Muscle layer of colon (tissue), 2 donors: Measurements from ENCODE around the gene LRCH1.
"Not testable (repeated sequence)": the region's sequence is repeated elsewhere in the genome, so short reads cannot be mapped to it uniquely, and the experiment has no call there.

ENCODE experiments used
- H3K27ac ChIP-seq: one replicate; pipeline ENCODE4 v1.7.0; 2013; ENCODE audit warnings: low read depth, mild to moderate bottlenecking, low read length, moderate library complexity
- H3K27me3 ChIP-seq, 2 donors: one replicate each; pipeline ENCODE4 v1.7.0; 2013; ENCODE audit warnings: low read length in 2 of 2, mild to moderate bottlenecking in 2 of 2; ENCODE audit not compliant: insufficient read depth in 2 of 2, control insufficient read depth in 1 of 2
- H3K36me3 ChIP-seq: one replicate; pipeline ENCODE4 v1.7.0; 2013; ENCODE audit warnings: mild to moderate bottlenecking, low read length; ENCODE audit not compliant: insufficient read depth
- H3K4me1 ChIP-seq: one replicate; pipeline ENCODE4 v1.7.0; 2013; ENCODE audit warnings: mild to moderate bottlenecking, low read length; ENCODE audit not compliant: insufficient read depth
- H3K4me3 ChIP-seq, 2 donors: one replicate each; pipeline ENCODE4 v1.7.0; 2013; ENCODE audit warnings: low read length in 2 of 2, low read depth in 1 of 2, mild to moderate bottlenecking in 1 of 2, moderate library complexity in 1 of 2
- H3K9ac ChIP-seq: one replicate; pipeline ENCODE4 v1.7.0; 2013; ENCODE audit warnings: low read length
- H3K9me3 ChIP-seq: one replicate; pipeline ENCODE4 v1.7.0; 2013; ENCODE audit warnings: mild to moderate bottlenecking, low read length
- donor health status: abdominal sarcoma.
- donor health status: Adenocarcinoma of cecum.

Gene LRCH1, protein sequence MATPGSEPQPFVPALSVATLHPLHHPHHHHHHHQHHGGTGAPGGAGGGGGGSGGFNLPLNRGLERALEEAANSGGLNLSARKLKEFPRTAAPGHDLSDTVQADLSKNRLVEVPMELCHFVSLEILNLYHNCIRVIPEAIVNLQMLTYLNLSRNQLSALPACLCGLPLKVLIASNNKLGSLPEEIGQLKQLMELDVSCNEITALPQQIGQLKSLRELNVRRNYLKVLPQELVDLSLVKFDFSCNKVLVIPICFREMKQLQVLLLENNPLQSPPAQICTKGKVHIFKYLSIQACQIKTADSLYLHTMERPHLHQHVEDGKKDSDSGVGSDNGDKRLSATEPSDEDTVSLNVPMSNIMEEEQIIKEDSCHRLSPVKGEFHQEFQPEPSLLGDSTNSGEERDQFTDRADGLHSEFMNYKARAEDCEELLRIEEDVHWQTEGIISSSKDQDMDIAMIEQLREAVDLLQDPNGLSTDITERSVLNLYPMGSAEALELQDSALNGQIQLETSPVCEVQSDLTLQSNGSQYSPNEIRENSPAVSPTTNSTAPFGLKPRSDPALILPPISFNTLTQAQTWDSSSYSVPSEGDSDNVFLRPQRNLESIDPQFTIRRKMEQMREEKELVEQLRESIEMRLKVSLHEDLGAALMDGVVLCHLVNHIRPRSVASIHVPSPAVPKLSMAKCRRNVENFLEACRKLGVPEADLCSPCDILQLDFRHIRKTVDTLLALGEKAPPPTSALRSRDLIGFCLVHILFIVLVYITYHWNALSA

DNA sequence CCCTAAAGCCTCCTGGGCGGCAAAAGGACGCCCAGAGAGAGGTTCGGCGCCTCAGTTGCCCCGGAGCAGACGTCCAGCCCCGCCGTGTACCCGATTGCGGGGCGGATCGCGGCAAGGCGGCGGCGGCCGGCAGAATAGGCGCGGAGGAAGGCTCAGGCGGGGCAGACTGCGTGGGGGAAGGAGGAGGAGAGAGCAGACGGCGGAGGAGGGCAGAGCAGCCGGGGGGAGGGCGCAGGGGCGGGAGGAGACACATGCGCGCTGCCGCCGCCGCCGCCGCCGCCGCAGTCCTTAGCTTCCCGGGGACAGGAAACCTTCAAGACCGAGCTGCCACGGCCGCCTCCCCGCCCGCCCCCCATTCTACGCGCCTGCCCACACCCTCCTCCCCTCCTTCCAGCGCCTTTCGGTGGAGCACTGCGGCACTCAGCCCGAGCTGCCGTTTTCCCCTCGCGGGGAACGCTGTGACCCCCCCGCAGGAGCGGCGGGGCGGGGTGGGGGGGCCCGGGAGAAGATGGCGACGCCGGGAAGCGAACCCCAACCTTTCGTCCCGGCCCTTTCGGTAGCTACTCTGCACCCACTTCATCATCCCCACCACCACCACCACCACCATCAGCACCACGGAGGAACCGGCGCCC, at the start of gene LRCH1:
LRCH1 (plus strand) TSS at position 282 of the 632 bp plus-strand sequence; CDS start at position 509, 227 bp downstream.
- peak within 1 kb of the TSS; percentile 89 to 91 for H3K4me3 ChIP-seq
- H3K4me1 ChIP-seq: peaks cover 31% of the 10 kb centered on the region
- H3K27me3 ChIP-seq: no peaks in the 10 kb centered on the region
- no peaks in the 10 kb centered on the region for H3K9me3 ChIP-seq
- H3K27ac ChIP-seq: peak within 1 kb of the TSS; percentile 93
- peak within 1 kb of the TSS; percentile 56 for H3K9ac ChIP-seq
- H3K36me3 ChIP-seq: no peaks in the 10 kb centered on the region

DNA sequence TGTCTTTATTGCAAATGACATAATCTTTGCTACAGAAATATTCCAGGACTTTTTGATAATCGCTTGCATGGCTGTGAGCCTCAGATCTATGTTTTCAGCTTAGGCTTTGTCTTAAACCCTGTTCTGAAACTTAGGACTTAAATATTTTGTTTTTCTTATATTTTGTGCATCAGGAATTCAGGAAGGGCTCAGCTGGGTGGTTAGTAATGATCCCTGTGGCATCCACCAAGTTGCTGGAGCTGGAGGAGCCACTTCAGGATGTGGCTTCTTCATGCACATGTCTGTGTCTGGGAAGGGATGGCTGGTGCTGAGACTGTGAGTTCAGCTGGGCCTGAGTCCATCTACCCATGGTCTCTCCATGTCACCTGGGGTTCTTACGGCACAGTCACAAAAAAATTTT, 48.9 kb upstream of the LRCH1 start:
- Histone ChIP-seq H3K4me1 (no peaks in the 10 kb centered on the region), H3K27me3 (no peaks in the 10 kb centered on the region), H3K9me3 (no peaks in the 10 kb centered on the region), H3K36me3 (no peaks in the 10 kb centered on the region), H3K27ac (no peak overlapping the region), H3K9ac (no peak overlapping the region), H3K4me3 (no peak overlapping the region)

DNA sequence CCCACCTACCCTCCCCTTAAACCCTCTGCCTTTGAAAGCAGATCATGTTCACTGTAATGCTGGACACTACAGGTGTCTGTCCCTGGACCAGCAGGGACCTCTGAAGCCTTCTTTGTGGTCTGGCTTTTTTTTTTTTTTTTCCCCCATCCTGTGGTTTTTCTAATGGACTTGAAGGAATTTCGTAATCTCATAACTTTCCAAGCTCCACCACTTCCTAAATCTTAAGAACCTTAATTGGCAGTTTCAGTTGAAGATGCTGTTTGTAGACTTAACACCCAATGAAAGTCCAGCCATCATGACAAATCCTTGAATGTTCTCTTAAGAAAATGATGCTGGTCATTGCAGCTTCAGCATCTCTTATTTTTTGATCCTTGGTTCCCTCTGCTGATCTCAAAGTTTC, 45.0 kb upstream of the LRCH1 start:
- H3K27me3 ChIP-seq: no peaks in the 10 kb centered on the region
- no peaks in the 10 kb centered on the region for H3K4me1 ChIP-seq
- no peaks in the 10 kb centered on the region for H3K36me3 ChIP-seq
- H3K9ac ChIP-seq: no peak overlapping the region
- H3K27ac ChIP-seq: no peak overlapping the region
- H3K9me3 ChIP-seq: no peaks in the 10 kb centered on the region
- no peak overlapping the region for H3K4me3 ChIP-seq

DNA sequence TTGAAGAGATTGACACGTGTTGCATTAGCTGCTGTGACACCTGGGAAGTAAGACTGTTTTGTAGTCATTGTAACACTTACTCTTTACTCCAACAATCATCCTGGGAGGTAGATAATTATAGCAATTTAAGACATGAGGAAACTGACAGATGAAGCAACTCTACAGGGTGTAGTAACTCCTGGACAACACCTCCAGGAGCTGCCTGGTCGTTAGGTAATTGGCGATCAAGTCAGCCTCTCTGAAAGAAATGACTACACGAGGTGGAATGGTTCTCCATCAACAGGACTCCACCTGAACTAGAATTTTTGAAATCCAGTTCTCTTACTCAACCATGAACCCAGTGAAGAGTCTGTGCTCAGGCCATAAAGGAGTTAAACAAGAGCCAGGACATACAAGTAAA, 43.0 kb upstream of the LRCH1 start:
- H3K36me3 ChIP-seq: no peaks in the 10 kb centered on the region
- no peak overlapping the region for H3K27ac ChIP-seq
- H3K9me3 ChIP-seq: no peaks in the 10 kb centered on the region
- no peak overlapping the region for H3K9ac ChIP-seq
- H3K4me3 ChIP-seq: no peak overlapping the region
- no peaks in the 10 kb centered on the region for H3K27me3 ChIP-seq
- H3K4me1 ChIP-seq: no peaks in the 10 kb centered on the region

DNA sequence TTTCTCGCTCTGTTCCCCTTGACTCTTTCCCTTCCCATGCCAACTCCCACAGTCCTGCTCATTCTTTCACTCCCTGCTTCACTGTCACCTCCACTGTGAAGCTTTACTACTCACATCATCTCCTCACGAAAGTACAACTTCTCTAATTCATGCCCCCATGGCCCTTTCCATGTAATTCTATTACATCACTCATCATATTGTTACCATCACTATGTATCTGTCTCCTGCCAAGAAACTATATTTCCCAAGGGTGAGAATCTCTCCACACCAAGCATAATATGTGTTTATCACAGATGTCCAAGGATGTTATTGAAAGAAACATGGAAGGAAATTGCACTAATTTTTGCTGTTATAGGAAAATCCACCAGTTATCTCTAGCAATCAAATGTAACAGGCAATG, 37.2 kb upstream of the LRCH1 start:
- Histone ChIP-seq H3K4me3 (no peak overlapping the region), H3K36me3 (no peaks in the 10 kb centered on the region), H3K4me1 (no peaks in the 10 kb centered on the region), H3K27ac (no peak overlapping the region), H3K9me3 (no peaks in the 10 kb centered on the region), H3K27me3 (no peaks in the 10 kb centered on the region), H3K9ac (no peak overlapping the region)

DNA sequence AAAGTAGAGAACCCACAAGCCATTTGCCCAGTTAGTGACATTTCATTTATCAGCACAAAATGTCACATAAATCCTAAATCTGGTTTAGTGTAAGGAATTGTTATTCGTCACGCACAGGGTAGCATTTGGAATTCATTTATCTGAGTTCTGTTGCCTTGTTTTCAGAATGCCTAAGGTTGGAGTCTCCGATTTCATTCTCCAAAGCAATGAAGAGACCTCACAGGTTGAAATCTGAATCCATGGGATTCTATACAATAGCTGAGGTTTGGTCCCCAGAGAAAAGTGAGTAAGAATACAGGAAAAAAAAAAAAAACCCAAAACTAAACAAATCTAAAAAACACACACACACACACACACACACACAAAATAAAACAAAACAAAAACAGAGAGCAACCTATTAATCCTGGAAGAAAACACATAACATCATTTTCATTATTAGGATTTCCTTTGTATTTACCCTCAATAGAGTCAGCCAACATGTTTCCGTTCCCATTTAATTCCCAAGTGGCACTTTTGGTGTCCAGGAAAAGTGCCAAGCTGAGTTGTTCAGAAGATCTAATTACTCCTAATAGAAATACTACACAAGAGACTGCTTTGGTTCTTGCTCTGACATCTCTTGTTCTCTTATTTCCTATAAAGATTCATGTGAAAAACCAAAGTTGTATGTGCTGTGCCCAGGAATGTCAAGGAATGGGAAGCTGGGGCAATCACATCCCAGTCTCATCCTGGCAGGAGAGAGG, 36.2 kb upstream of the LRCH1 start:
- Histone ChIP-seq H3K9ac (no peak overlapping the region), H3K27me3 (no peaks in the 10 kb centered on the region), H3K9me3 (no peaks in the 10 kb centered on the region), H3K27ac (no peak overlapping the region), H3K36me3 (no peaks in the 10 kb centered on the region), H3K4me3 (no peak overlapping the region), H3K4me1 (no peaks in the 10 kb centered on the region)

DNA sequence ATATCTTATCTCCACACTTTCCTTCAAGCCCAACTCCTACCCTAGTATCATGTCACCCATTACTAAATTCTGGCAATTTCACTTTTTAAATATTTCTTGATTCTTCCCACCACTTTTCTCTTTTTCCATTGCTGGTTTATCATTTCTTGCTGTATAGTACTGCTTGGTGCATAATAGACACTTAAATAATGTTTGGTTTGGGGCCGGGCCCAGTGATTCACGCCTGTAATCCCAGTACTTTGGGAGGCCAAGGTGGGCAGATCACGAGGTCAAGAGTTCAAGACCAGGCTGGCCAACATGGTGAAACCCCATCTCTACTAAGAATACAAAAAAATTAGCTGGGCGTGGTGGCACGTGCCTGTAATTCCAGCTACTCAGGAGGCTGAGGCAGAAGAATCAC, 35.2 kb upstream of the LRCH1 start:
- not testable (repeated sequence) for H3K36me3 ChIP-seq, H3K27me3 ChIP-seq, H3K4me3 ChIP-seq, H3K4me1 ChIP-seq, H3K27ac ChIP-seq, H3K9me3 ChIP-seq, H3K9ac ChIP-seq

DNA sequence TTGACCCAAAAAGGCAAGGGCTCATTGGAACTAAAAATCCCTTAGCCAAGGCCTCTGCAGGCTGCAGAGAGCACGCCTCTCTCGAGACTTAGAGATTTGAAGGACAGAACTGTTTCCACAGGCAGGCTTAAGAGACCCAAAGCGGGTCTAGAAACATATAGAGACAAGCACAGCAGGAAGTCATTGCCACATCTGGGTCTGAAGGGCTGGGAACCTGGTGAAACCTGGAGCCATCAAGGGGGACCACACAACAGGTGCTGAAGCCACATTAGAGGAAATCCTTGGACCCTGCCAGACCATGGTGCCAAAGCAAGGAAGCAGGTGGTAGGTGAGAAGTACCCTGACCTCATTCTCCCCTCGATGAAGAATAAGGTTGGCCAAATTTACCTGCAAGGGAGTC, 33.8 kb upstream of the LRCH1 start:
- Histone ChIP-seq H3K36me3 (no peaks in the 10 kb centered on the region), H3K27ac (no peak overlapping the region), H3K27me3 (no peaks in the 10 kb centered on the region), H3K4me3 (no peak overlapping the region), H3K9me3 (no peaks in the 10 kb centered on the region), H3K4me1 (peaks cover 6% of the 10 kb centered on the region), H3K9ac (no peak overlapping the region)

DNA sequence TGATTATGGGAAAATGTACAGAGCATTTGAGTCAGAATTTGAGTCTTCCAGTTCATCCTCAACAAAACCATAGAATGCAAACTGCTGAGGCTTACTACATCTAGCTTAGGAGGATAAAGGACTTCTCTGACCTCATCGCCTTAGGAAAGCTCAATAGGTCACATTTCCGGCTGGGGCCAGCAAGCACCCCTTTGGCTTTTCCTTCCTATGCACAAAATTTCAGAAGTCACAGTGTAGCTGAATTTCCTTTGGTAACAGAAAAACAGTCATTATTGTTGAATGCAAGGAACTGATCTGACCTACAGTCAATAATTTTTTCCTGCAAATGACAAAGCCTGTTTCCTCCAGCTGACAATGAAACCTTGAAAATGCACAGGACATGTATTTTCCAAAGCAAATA, 32.8 kb upstream of the LRCH1 start:
- Histone ChIP-seq H3K4me1 (peaks cover 6% of the 10 kb centered on the region), H3K27ac (no peak overlapping the region), H3K9me3 (no peaks in the 10 kb centered on the region), H3K9ac (no peak overlapping the region), H3K36me3 (no peaks in the 10 kb centered on the region), H3K27me3 (no peaks in the 10 kb centered on the region), H3K4me3 (no peak overlapping the region)

DNA sequence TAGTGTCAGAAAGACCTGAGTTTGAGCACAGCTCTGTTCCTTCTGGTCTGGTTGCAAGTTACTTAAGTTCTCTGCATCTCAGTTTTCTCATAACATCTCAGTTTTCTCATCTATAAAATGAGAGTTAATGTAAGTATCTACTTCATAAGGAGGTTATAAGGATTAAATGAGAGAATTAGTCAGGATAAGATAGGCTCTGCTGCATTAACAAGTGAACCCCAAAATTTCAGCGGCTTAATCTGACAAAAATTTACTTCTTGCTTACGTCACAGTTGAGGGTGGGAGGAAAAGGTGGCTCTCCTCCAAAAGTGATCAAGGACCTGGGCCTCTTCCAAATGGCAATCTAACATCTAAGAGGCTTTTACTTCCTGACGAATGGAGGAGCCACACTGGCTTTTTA, 31.5 kb upstream of the LRCH1 start:
- H3K9me3 ChIP-seq: no peaks in the 10 kb centered on the region
- no peaks in the 10 kb centered on the region for H3K36me3 ChIP-seq
- no peak overlapping the region for H3K27ac ChIP-seq

More for the DNA sequence above, 31.5 kb upstream of the LRCH1 start:
- Histone ChIP-seq H3K4me3 (no peak overlapping the region), H3K27me3 (no peaks in the 10 kb centered on the region), H3K9ac (no peak overlapping the region), H3K4me1 (peaks cover 6% of the 10 kb centered on the region)
